Upper lobe of left lung (tissue), 6 donors: ENCODE data around the gene WIPI1. TPM values are rescaled to one million over a fixed set of nuclear protein-coding genes. Genes with fewer than 3 reads are reported as not detected.
"Not testable (repeated sequence)": the region's sequence is repeated elsewhere in the genome, so short reads cannot be mapped to it uniquely, and the experiment has no call there.

Experiments used
- ATAC-seq, 2 donors: fragments of 200-7000 bp; cut with Tn5 transposase; one replicate each; pipeline ENCODE4 v1.9.1; 2022; ENCODE audit warnings: mild to moderate bottlenecking in 2 of 2, moderate library complexity in 2 of 2; ENCODE audit not compliant: low FRiP score in 2 of 2
- DNase-seq, 2 donors: peaks; one replicate each; pipeline ENCODE4 v3.0.0-alpha.2; 2019 to 2020
- H3K27ac ChIP-seq, 4 donors: fragments of 200-600 bp; sonication (generic); one replicate each; pipeline ENCODE4 v1.5.1; 2016 to 2019
- H3K27me3 ChIP-seq, 4 donors: fragments of 200-600 bp; sonication (generic); one replicate each; pipeline ENCODE4 v1.5.1; 2017 to 2019
- H3K36me3 ChIP-seq, 4 donors: fragments of 200-600 bp; sonication (generic); one replicate each; pipeline ENCODE4 v1.5.1; 2016 to 2019
- H3K4me1 ChIP-seq, 4 donors: fragments of 200-600 bp; sonication (generic); one replicate each; pipeline ENCODE4 v1.5.1; 2018 to 2019
- H3K4me3 ChIP-seq, 4 donors: fragments of 200-600 bp; sonication (generic); one replicate each; pipeline ENCODE4 v1.5.1; 2017 to 2019; ENCODE audit warnings: mild to moderate bottlenecking in 2 of 4, moderate library complexity in 1 of 4
- H3K9me3 ChIP-seq, 4 donors: fragments of 200-600 bp; sonication (generic); one replicate each; pipeline ENCODE4 v1.5.1; 2018 to 2019
- CTCF ChIP-seq, 6 experiments: fragments of 450-650 bp in 4 of 6; fragments of 200-600 bp in 2 of 6; sonication (generic) in 2 of 6; IDR thresholded peaks; one replicate each; pipeline ENCODE4 v1.5.1; 2016 to 2019; ENCODE audit warnings: antibody characterized with exemption in 6 of 6
- EP300 ChIP-seq, 4 donors: sonication (generic); formaldehyde crosslinking; IDR thresholded peaks; one replicate each; pipeline ENCODE4 v1.5.1; 2017; ENCODE audit warnings: antibody characterized with exemption in 4 of 4, control low read depth in 2 of 4
- POLR2A ChIP-seq, 4 donors: fragments of 450-650 bp; IDR thresholded peaks; one replicate each; pipeline ENCODE4 v1.5.1; 2016 to 2017; ENCODE audit warnings: antibody characterized with exemption in 4 of 4, mild to moderate bottlenecking in 2 of 4
- POLR2AphosphoS5 ChIP-seq, 2 donors: sonication (generic); formaldehyde crosslinking; IDR thresholded peaks; one replicate each; pipeline ENCODE4 v1.5.1; 2017; ENCODE audit warnings: antibody characterized with exemption in 2 of 2
- WGBS, 2 donors: methylation state at CpG; one replicate each; pipeline ENCODE4 v1.1.5; 2017 to 2018; 5-methylcytosine and 5-hydroxymethylcytosine counted together
- total RNA-seq, 6 donors: library from RNA; depleted of rRNA in 4 of 6; stranded (reverse); fragments of >200 nt in 4 of 6; gene quantifications; one replicate each; pipeline versions ENCODE4 v1.1.0 to v1.2.1, GENCODE V29; 2016 to 2021
- donor health status: DM: no; HTN: no; CAD: no; lungs with moderate emphysema.
- donor health status: DM: no; HTN: yes; CAD: no; lungs with severe emphysema.

Gene WIPI1
- total RNA-seq, 6 donors from 2014 or later = 34.7 to 151 (median 44.4) TPM

- H3K4me1 ChIP-seq = peaks cover 0 to 6% (median 0%) of the 10 kb centered on the region in 4 donors
- H3K27me3 ChIP-seq = no peaks in the 10 kb centered on the region
- no peak for TF ChIP-seq EP300 (IDR thresholded peaks at IDR 0.05)
- no peak for TF ChIP-seq CTCF (IDR thresholded peaks at IDR 0.05)
- no peak for TF ChIP-seq POLR2AphosphoS5 (IDR thresholded peaks at IDR 0.05)
- no peak for TF ChIP-seq POLR2A (IDR thresholded peaks at IDR 0.05)
- ATAC-seq (no peak), DNase-seq (no peak)
- H3K9me3 ChIP-seq = peaks cover 0 to 12% (median 2%) of the 10 kb centered on the region in 4 donors
- 95 to 96% methylated on average over 3 of the region's 3 CpGs for WGBS, 2 donors
- H3K27ac ChIP-seq = no peak overlapping the region
- no peak overlapping the region for H3K4me3 ChIP-seq
- H3K36me3 ChIP-seq = peaks cover 0 to 31% (median 19%) of the 10 kb centered on the region in 4 donors
These were observed 40.0 kb downstream of the WIPI1 start for GRCh38 chr17:68417317-68417716.

GRCh38 chr17:68414901-68415300 is 42.4 kb downstream of the WIPI1 start:
- H3K4me3 ChIP-seq, H3K27ac ChIP-seq, H3K36me3 ChIP-seq, ATAC-seq, H3K27me3 ChIP-seq, DNase-seq, H3K4me1 ChIP-seq: not testable (repeated sequence)
- peaks cover 0 to 12% (median 2%) of the 10 kb centered on the region in 4 donors for H3K9me3 ChIP-seq

- not testable (repeated sequence) for H3K27me3 ChIP-seq, ATAC-seq, H3K36me3 ChIP-seq, H3K4me1 ChIP-seq, H3K27ac ChIP-seq
- DNase-seq = peak; percentile 61 to 78
- H3K4me3 ChIP-seq = peak overlapping the region in 3 of 4 donors; percentile 36 to 47 (median 46)
- peak in 1 of 4 donors; percentile 13 for TF ChIP-seq EP300 (IDR thresholded peaks at IDR 0.05)
- peak in 1 of 2 donors; percentile 20 for TF ChIP-seq POLR2AphosphoS5 (IDR thresholded peaks at IDR 0.05)
- peaks cover 0 to 12% (median 2%) of the 10 kb centered on the region in 4 donors for H3K9me3 ChIP-seq
- WGBS, 2 donors = 8 to 13% methylated on average over 13 to 30 of the region's 34 CpGs
These were observed 43.4 kb downstream of the WIPI1 start for GRCh38 chr17:68413597-68414560.

DNA sequence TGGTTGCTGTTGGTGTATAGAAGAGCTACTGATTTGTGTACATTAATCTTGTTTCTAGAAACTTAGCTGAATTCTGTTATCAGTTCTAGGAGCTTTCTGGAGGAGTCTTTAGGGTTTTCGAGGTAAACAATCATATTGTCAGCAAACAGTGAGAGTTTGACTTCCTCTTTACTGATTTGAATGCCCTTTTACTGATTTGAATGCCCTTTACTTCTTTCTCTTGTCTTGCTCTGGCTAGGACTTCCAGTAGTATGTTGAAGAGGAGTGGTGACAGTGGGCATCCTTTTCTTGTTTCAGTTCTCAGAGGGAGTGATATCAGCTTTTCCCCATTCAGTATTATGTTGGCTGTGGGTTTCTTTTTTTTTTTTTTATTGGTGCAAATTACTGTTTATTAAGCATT is 49.6 kb downstream of the WIPI1 start:
- H3K9me3 ChIP-seq, ATAC-seq, H3K27ac ChIP-seq, H3K4me3 ChIP-seq, DNase-seq, H3K27me3 ChIP-seq, H3K4me1 ChIP-seq, H3K36me3 ChIP-seq: not testable (repeated sequence)
- 89 to 93% methylated on average over 1 of the region's 1 CpG for WGBS, 2 donors

DNA sequence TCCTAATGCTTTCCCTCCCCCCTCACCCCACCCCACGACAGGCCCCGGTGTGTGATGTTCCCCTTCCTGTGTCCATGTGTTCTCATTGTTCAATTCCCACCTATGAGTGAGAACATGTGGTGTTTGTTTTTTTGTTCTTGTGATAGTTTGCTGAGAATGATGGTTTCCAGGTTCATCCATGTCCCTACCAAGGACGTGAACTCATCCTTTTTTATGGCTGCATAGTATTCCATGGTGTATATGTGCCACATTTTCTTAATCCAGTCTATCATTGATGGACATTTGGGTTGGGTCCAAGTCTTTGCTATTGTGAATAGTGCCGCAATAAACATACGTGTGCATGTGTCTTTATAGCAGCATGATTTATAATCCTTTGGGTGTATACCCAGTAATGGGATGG is 53.5 kb downstream of the WIPI1 start:
- not testable (repeated sequence) for H3K27me3 ChIP-seq, H3K4me3 ChIP-seq, DNase-seq, H3K9me3 ChIP-seq, ATAC-seq, H3K36me3 ChIP-seq, H3K27ac ChIP-seq
- peaks cover 3 to 13% (median 6%) of the 10 kb centered on the region in 4 donors for H3K4me1 ChIP-seq
- 94 to 95% methylated on average over 5 of the region's 5 CpGs for WGBS, 2 donors

DNA sequence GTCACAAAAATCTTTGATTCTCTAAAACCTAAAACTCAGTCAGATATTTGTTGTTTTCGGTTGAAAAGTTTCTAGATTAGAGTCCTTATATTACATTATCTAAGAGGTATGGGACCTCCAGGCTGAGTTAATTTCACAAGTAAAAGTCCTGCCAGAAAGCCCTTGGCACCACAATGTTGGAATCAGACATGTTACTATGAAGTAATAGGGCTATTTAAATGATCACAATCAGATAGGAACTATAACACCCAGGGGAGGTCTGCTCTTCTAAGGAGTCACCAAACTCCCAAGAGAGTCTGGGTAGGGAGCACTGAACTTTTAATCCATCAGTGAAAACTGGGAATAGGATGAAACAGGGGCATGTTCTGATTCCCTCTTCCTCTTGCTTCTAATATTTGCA is 54.2 kb downstream of the WIPI1 start:
- WGBS, 2 donors = 82 to 84% methylated on average over 1 of the region's 1 CpG
- H3K27ac ChIP-seq = no peak overlapping the region
- no peak overlapping the region for H3K4me3 ChIP-seq
- peaks cover 6 to 17% (median 8%) of the 10 kb centered on the region in 4 donors for H3K4me1 ChIP-seq
- no peaks in the 10 kb centered on the region for H3K27me3 ChIP-seq
- H3K9me3 ChIP-seq = peaks cover 0 to 8% (median 2%) of the 10 kb centered on the region in 4 donors
- ATAC-seq = peak in 1 of 2 donors; percentile 65
- no peak for DNase-seq
- no peak for TF ChIP-seq EP300 (IDR thresholded peaks at IDR 0.05)
- TF ChIP-seq CTCF (IDR thresholded peaks at IDR 0.05) = no peak
- no peak for TF ChIP-seq POLR2A (IDR thresholded peaks at IDR 0.05)
- no peak for TF ChIP-seq POLR2AphosphoS5 (IDR thresholded peaks at IDR 0.05)
- no peaks in the 10 kb centered on the region for H3K36me3 ChIP-seq
